ENCODE results near the gene TTC34.
"Not testable (repeated sequence)": the region's sequence is repeated elsewhere in the genome, so short reads cannot be mapped to it uniquely, and the experiment has no call there.

TTC34 gene

GRCh38 chr1:2752503-2752902 lies 49.0 kb downstream of the TTC34 start:
- not testable (repeated sequence) for H3K79me2 ChIP-seq (ENCODE audit: low read length); H3K4me3 ChIP-seq (ENCODE audit: low read length); H3K9ac ChIP-seq (ENCODE audit: low read length); H3K27ac ChIP-seq (ENCODE audit: low read length); H3K4me2 ChIP-seq (ENCODE audit: low read length); H2AFZ ChIP-seq (ENCODE audit: low read depth, low read length); H3K4me1 ChIP-seq (ENCODE audit: low read length); H3K9me3 ChIP-seq (ENCODE audit: insufficient read depth, low read length); H4K20me1 ChIP-seq (ENCODE audit: insufficient read depth, low read length); H3K27me3 ChIP-seq (ENCODE audit: low read depth, low read length); H3K36me3 ChIP-seq (replicated peaks; ENCODE audit: low read depth, low read length)

- H3K36me3 ChIP-seq (replicated peaks; ENCODE audit: low read depth, low read length); H2AFZ ChIP-seq (ENCODE audit: low read depth, low read length); H3K4me2 ChIP-seq (ENCODE audit: low read length); H3K4me1 ChIP-seq (ENCODE audit: low read length); H3K4me3 ChIP-seq (ENCODE audit: low read length); H3K27me3 ChIP-seq (ENCODE audit: low read depth, low read length); H4K20me1 ChIP-seq (ENCODE audit: insufficient read depth, low read length); H3K9ac ChIP-seq (ENCODE audit: low read length); H3K79me2 ChIP-seq (ENCODE audit: low read length); H3K9me3 ChIP-seq (ENCODE audit: insufficient read depth, low read length); H3K27ac ChIP-seq (ENCODE audit: low read length): not testable (repeated sequence)
These were observed 49.6 kb downstream of the TTC34 start for GRCh38 chr1:2751866-2752265.

GRCh38 chr1:2750766-2751730 lies 50.4 kb downstream of the TTC34 start:
- not testable (repeated sequence) for H3K36me3 ChIP-seq (replicated peaks; ENCODE audit: low read depth, low read length); H4K20me1 ChIP-seq (ENCODE audit: insufficient read depth, low read length); H3K27ac ChIP-seq (ENCODE audit: low read length); H3K4me1 ChIP-seq (ENCODE audit: low read length); H2AFZ ChIP-seq (ENCODE audit: low read depth, low read length); H3K4me3 ChIP-seq (ENCODE audit: low read length); H3K9me3 ChIP-seq (ENCODE audit: insufficient read depth, low read length); H3K4me2 ChIP-seq (ENCODE audit: low read length); H3K9ac ChIP-seq (ENCODE audit: low read length); H3K79me2 ChIP-seq (ENCODE audit: low read length); H3K27me3 ChIP-seq (ENCODE audit: low read depth, low read length)

GRCh38 chr1:2750041-2750680 lies 51.3 kb downstream of the TTC34 start:
- H3K9me3 ChIP-seq (ENCODE audit: insufficient read depth, low read length); H3K4me1 ChIP-seq (ENCODE audit: low read length); H3K27ac ChIP-seq (ENCODE audit: low read length); H3K27me3 ChIP-seq (ENCODE audit: low read depth, low read length); H3K4me2 ChIP-seq (ENCODE audit: low read length); H3K36me3 ChIP-seq (replicated peaks; ENCODE audit: low read depth, low read length); H4K20me1 ChIP-seq (ENCODE audit: insufficient read depth, low read length); H3K9ac ChIP-seq (ENCODE audit: low read length); H3K4me3 ChIP-seq (ENCODE audit: low read length); H3K79me2 ChIP-seq (ENCODE audit: low read length); H2AFZ ChIP-seq (ENCODE audit: low read depth, low read length): not testable (repeated sequence)

- H3K27ac ChIP-seq (ENCODE audit: low read length); H3K4me1 ChIP-seq (ENCODE audit: low read length); H2AFZ ChIP-seq (ENCODE audit: low read depth, low read length); H3K79me2 ChIP-seq (ENCODE audit: low read length); H3K36me3 ChIP-seq (replicated peaks; ENCODE audit: low read depth, low read length); H4K20me1 ChIP-seq (ENCODE audit: insufficient read depth, low read length); H3K9me3 ChIP-seq (ENCODE audit: insufficient read depth, low read length); H3K4me3 ChIP-seq (ENCODE audit: low read length); H3K4me2 ChIP-seq (ENCODE audit: low read length); H3K9ac ChIP-seq (ENCODE audit: low read length); H3K27me3 ChIP-seq (ENCODE audit: low read depth, low read length): not testable (repeated sequence)
These were observed 52.9 kb downstream of the TTC34 start for GRCh38 chr1:2748626-2749025.

- not testable (repeated sequence) for H3K9me3 ChIP-seq (ENCODE audit: insufficient read depth, low read length); H3K79me2 ChIP-seq (ENCODE audit: low read length); H3K4me1 ChIP-seq (ENCODE audit: low read length); H3K27me3 ChIP-seq (ENCODE audit: low read depth, low read length); H3K4me2 ChIP-seq (ENCODE audit: low read length); H3K9ac ChIP-seq (ENCODE audit: low read length); H2AFZ ChIP-seq (ENCODE audit: low read depth, low read length); H3K36me3 ChIP-seq (replicated peaks; ENCODE audit: low read depth, low read length); H3K27ac ChIP-seq (ENCODE audit: low read length); H4K20me1 ChIP-seq (ENCODE audit: insufficient read depth, low read length); H3K4me3 ChIP-seq (ENCODE audit: low read length)
These were observed 106.7 kb downstream of the TTC34 start for GRCh38 chr1:2694796-2695195.

GRCh38 chr1:2690180-2690579 lies 111.3 kb downstream of the TTC34 start:
- not testable (repeated sequence) for H3K36me3 ChIP-seq (replicated peaks; ENCODE audit: low read depth, low read length); H3K4me3 ChIP-seq (ENCODE audit: low read length); H3K9ac ChIP-seq (ENCODE audit: low read length); H3K4me1 ChIP-seq (ENCODE audit: low read length); H3K4me2 ChIP-seq (ENCODE audit: low read length); H2AFZ ChIP-seq (ENCODE audit: low read depth, low read length); H3K27ac ChIP-seq (ENCODE audit: low read length); H4K20me1 ChIP-seq (ENCODE audit: insufficient read depth, low read length); H3K27me3 ChIP-seq (ENCODE audit: low read depth, low read length); H3K79me2 ChIP-seq (ENCODE audit: low read length); H3K9me3 ChIP-seq (ENCODE audit: insufficient read depth, low read length)

GRCh38 chr1:2688336-2688665 lies 113.2 kb downstream of the TTC34 start:
- H3K9ac ChIP-seq (ENCODE audit: low read length); H4K20me1 ChIP-seq (ENCODE audit: insufficient read depth, low read length); H2AFZ ChIP-seq (ENCODE audit: low read depth, low read length); H3K27ac ChIP-seq (ENCODE audit: low read length); H3K79me2 ChIP-seq (ENCODE audit: low read length); H3K4me1 ChIP-seq (ENCODE audit: low read length); H3K36me3 ChIP-seq (replicated peaks; ENCODE audit: low read depth, low read length); H3K27me3 ChIP-seq (ENCODE audit: low read depth, low read length); H3K4me3 ChIP-seq (ENCODE audit: low read length); H3K9me3 ChIP-seq (ENCODE audit: insufficient read depth, low read length); H3K4me2 ChIP-seq (ENCODE audit: low read length): not testable (repeated sequence)

- H3K4me1 ChIP-seq (ENCODE audit: low read length); H3K79me2 ChIP-seq (ENCODE audit: low read length); H3K4me2 ChIP-seq (ENCODE audit: low read length); H2AFZ ChIP-seq (ENCODE audit: low read depth, low read length); H3K4me3 ChIP-seq (ENCODE audit: low read length); H3K9ac ChIP-seq (ENCODE audit: low read length); H3K36me3 ChIP-seq (replicated peaks; ENCODE audit: low read depth, low read length); H4K20me1 ChIP-seq (ENCODE audit: insufficient read depth, low read length); H3K27me3 ChIP-seq (ENCODE audit: low read depth, low read length); H3K9me3 ChIP-seq (ENCODE audit: insufficient read depth, low read length); H3K27ac ChIP-seq (ENCODE audit: low read length): not testable (repeated sequence)
These were observed 113.7 kb downstream of the TTC34 start for GRCh38 chr1:2687638-2688335.
